GM19240 (cell line): ENCODE results near the gene GNB1.

Source experiments
- DNase-seq: peaks from one replicate; pipeline ENCODE4 v3.0.0; 2011; ENCODE audit warnings: low spot score; ENCODE audit not compliant: insufficient read length

GNB1 gene

DNA sequence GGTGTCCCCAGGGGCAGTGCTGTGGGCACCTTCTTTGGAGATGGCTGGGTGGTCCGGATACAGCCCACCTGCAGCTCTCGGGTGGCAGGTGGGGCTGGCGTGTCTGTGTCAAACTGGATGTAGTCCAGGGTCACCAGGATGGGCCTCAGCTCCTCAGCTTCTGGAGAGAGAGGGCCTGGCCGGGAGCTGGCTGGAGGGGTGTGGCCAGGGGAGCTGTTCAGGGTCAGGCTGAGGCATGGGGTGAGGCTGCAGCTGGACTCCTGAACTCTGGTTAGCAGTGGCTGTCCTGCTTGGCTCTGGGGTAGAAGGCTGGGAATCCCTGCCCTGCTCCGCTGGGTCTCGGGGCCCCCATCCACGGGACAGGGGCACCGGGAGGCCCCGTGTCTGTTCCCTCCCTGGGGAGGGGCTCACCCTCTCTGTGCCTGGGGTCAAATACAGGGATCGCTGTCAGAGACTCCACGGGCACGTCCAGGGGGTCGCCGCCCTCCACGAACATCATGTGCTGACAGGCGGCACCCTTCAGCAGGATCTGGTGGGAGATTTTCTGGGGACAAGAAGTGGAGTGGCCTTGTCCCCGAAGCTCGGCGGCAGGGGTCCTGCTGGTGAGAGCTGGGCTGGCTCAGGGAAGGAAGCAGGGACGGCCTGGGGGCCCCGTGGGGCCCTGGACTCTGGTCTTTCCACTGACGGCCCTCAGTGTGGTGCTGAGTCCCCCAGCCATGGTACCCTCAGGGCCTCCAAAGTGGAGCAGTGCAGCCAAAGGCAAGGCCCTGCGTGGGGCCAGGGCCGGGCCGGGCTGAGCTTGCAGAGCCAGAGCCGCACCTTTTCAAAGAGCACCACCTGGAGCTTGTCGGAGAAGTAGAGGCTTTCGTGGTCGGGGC is 32.3 kb upstream of the GNB1 start:
- DNase-seq = no peak

GRCh38 chr1:1922702-1922955 is 31.7 kb upstream of the GNB1 start:
- DNase-seq = no peak

- DNase-seq = no peak
These were observed 31.2 kb upstream of the GNB1 start for GRCh38 chr1:1921901-1922701.

GRCh38 chr1:1921459-1921862 is 30.6 kb upstream of the GNB1 start:
- DNase-seq = no peak

DNA sequence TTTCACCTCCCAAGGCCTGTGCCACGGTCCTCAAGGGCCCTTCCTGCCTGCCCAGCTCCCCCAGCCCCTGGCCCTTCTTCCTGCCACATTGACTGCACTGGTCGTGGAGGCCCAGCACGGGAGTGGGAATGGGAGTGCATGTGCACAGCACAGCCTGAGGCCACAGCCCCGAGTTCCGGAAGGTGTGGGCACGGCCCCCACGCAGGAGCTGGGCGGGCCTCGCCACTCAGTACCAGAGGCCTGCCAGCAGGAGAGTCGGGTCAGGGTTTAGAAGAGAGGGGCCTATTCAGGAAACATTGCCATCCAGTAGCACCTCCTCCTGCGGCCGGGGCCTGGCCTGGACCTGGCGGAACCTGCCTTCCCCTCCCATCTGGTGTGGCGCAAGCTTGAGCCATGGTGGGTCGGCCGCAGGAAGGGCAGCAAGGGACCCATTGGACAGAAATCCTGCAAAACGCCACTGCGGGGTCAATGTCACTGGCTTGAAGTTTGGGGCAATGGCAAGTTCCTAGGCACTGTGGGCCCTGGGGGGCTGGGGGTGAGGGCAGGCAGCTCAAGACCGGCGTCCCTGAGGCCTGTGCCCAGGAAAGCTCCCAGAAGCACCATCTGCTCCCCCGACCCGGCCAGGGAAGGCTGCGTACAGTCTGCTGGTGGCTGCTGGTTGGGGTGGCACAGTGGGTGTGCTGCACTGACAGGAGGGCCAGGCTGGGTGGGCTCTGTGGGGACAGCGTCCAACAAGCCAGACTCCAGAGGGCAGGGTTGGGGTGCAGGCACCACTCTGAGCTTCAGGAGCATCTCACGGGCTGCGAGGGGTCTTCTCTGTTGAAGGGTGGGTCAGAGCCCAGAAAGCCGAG is 29.9 kb upstream of the GNB1 start:
- DNase-seq = no peak

- no peak for DNase-seq
These were observed 29.2 kb upstream of the GNB1 start for GRCh38 chr1:1920057-1920607.

- DNase-seq = peak; percentile 97
These were observed 28.6 kb upstream of the GNB1 start for GRCh38 chr1:1919304-1920056.

- no peak for DNase-seq
These were observed 28.0 kb upstream of the GNB1 start, which contains the start of gene TMEM52 for GRCh38 chr1:1918901-1919303. Gene TMEM52, minus strand, starts transcription at chr1:1919279. Its CDS starts 14 bp downstream, at chr1:1919265.

- no peak for DNase-seq
These were observed 27.4 kb upstream of the GNB1 start for GRCh38 chr1:1917995-1918900.

DNA sequence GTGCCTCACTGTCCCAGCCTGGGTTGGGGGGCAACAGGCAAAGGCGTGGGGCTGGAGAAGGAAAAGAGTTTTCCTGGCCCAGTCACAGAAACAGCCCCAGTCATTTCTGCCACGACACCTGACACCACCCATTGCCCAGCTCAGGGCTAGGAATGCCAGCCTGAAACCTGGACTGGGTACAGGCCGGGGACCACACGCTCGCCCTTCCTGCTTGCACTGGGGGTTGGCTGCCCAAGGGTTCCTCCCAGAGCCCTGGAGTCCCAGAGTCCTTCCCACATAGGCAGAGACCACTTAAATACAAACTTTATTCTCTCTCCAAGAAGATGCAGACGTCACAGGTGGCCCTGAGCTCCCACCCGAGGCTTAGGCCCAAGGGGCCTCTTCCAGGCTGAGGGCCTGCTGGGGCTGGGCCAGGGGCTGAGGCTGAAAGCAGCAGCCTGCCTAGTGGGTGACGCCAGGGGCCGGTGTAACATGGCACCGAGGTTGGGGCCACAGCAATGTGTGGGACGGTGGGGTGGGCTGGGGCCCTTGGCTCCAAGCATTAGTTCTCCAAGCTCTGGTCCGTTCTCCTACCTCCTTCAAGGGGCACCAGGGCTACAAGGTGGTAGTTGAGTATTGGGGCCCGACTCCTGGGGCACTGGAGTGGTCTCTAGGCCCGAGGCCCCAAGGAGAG is 26.6 kb upstream of the GNB1 start:
- DNase-seq = no peak

DNA sequence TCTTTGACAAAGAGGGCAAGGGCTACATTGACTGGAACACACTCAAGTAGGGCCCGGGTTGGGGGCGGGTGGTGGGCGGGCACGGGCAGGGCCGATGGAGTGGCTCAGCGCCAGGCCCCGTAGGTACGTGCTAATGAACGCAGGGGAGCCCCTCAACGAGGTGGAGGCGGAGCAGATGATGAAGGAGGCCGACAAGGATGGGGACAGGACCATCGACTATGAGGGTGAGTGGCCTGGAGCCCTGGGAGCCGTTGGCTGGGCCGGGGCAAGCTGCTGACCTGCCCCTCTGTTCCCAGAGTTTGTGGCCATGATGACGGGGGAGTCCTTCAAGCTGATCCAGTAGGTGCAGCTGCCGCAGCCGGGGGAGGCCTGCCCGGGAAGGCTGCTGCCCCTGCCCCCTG is 26.0 kb upstream of the GNB1 start:
- DNase-seq = no peak

DNA sequence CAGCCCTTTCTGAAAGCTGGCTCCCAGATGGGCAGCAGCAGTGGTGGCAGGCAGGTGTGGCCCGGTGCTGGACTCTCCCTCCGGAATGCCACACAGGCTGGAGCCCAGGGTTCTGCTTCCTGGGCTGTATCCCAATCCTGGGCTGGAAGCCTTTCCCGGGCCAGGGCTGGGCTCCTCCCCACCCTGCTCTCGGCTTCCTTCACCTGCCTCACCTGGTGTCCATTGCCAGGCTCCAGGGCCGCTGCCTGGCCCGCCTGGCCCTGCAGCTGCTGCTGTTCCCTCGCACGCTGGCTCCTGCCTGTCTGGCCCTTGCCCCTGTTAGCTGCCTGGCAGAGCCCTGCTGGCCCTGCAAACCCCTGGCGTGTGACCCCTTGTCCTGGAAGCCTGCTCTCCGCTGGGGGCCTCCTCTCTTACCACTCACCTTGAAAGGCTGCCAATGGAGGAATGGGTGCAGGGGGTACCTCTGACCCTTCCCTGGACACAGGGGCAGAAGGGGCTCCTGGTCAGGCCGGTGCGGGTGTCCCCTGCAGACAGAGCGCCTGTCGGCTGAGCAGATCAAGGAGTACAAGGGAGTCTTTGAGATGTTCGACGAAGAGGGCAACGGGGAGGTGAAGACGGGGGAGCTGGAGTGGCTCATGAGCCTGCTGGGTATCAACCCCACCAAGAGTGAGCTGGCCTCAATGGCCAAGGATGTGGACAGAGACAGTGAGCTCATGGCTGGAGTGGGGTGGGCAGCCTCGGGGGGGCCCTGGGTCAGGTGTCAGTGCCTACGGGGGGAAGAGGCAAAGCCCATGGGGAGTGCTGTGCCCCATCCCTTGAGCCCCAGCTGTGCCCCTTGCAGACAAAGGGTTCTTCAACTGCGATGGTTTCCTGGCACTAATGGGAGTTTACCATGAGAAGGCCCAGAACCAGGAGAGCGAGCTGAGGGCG is 25.3 kb upstream of the GNB1 start:
- no peak for DNase-seq

DNA sequence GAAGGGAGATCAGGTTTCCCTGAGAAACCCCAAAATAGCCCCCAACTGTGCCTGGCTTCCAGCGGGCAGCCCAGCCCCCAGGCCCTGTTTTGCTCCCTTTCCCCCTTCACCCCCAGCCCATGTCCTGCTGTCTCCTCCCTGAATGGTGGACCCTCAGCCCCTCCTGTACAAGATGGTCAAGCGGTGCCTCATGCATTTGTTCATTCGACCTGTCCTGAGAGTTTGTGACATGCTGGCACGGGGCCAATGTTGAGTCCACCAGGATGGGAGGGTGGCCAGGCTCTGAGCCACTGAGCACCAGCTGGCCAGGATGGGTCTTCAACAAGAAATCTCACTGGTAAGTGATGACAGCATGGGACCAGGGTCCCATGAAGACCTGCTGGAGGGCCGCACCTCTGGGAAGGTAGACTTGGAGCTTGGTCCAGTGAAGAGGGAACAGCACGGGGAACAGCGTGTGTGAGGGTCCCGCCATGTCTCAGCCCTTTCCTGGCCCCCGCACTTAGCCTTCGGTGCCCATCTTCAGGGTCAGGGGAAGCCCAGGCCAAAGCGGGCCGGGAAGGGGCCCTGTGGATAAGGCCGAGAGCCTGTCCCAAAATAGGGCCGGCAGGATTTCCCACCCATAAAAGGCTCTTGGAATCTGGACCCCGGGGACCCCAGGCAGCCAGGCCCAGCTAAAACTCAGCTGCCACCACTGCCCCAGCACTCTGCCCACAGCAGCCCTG is 24.2 kb upstream of the GNB1 start, which contains the start of gene CALML6:
Gene CALML6 (plus strand): TSS at position 290 of the 722 bp plus-strand sequence. CDS start 21 bp downstream, at position 311.
- DNase-seq = no peak

DNA sequence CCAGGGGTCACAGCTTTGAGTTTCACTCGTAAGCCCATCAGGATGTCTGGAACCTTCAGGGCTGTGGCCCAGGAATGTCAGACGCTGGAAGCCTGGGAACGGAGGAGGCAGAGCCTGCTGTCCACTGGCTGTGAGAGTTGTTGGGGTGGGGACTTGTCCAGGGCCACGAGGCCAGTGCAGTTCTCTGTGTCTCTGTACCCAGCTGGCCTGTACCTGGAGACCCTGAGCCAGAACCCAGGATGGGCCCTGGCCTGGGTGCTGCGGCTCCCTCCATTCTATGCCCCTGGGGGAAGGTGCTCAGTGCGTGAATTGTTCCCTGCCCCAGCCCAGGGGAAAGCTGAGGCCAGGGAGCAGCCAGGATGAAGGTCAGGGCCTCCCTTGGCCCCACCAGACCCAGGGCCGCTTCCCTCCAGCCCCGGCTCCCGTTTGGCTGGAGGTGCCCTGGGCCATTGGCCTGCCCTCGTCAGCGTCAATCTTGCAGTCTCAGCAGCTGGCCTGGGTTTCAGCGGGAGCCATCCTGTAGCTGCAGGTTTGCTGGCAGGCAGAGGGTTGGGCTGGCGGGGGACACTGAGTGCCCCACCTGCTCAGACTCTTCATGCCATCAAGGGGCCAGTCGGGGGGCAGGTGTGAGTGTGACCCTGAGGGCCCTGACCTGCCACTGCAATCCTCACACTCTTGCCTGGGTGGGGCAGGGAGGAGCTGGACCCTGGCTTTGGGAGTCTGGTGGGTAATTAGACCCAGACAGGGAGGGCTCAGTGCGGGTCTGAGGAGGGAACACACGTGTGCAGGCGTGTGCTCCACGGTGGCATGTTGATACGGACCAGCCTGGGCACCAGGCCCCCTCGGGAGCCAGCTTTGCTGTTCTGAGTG is 23.4 kb upstream of the GNB1 start:
- no peak for DNase-seq

GRCh38 chr1:1911350-1912041 is 20.6 kb upstream of the GNB1 start:
- DNase-seq = no peak
